K562 (cell line): ENCODE measurements around the gene SELL. TPM values are rescaled to one million over a fixed set of nuclear protein-coding genes. Genes with fewer than 3 reads are reported as not detected.

Experiments
- MAFG ChIP-seq: fragments of 450-650 bp; conservative IDR thresholded peaks from 2 replicates; pipeline ENCODE4 v1.6.1; 2016; ENCODE audit warnings: missing genetic modification characterization, missing compliant biosample characterization
- polyA plus RNA-seq, 8 experiments: library from polyadenylated mRNA; depleted of rRNA in 4 of 8; stranded (reverse) in 5 of 8; unstranded in 3 of 8; fragments of >200 nt; fragmentation: Nextera tagmentation in 2 of 8; fragmentation: Illumina TruSeq in 1 of 8; extraction: Ambion mirVana in 2 of 8; extraction: Trizol in 1 of 8; gene quantifications; 2 replicates each; pipeline versions ENCODE4 v1.2.1 to v1.2.3, GENCODE V29; 2011 to 2014; ENCODE audit warnings: inconsistent platforms in 1 of 8, missing spikeins in 1 of 8
- total RNA-seq, 7 experiments: library from RNA; depleted of rRNA in 6 of 7; stranded (reverse); fragments of >200 nt in 6 of 7; fragmentation: Illumina TruSeq in 2 of 7; extraction: Trizol in 2 of 7; gene quantifications; 2 replicates each; pipeline versions ENCODE4 v1.2.1 to v1.2.3, GENCODE V29; 2011 to 2021; ENCODE audit warnings: low replicate concordance in 1 of 7

The SELL gene
- total and polyA plus RNA-seq, 9 of the 15 experiments (the other 6 are each of a cell fraction or from before 2014, with no cell fraction given) = 0.51 TPM; not detected in 8

DNA sequence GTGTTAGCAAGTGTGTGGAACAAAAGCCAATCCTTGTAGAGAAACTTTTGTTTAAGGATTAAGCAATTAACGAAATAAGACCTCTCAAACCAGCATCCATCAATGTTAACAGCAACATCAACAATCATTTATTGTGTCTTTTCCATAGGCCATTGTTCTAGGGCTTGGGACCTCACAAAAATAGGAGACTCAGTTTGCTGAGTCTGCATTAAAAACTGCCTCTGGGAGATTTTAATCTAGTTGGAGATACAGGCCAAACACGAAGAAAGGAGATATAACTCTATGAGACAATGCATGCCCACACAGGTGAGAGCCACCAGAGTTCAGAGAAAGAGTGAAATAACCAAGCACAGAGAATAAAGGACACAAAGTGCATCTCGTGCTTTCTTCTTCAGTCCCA is 67.1 kb downstream of the SELL start (continued):
- TF ChIP-seq MAFG (tag) = peak; percentile 80

Other genes starting within 250 kb of the SELL start
- 14.4 and 18.4 TPM in 2 replicates for gene SLC19A2, start 225.7 kb downstream of the SELL start, total RNA-seq (2014; rRNA removed)
- gene SLC19A2, start 225.7 kb downstream of the SELL start, total RNA-seq (2014; rRNA removed; fragmentation: Illumina TruSeq; extraction: Trizol) = 28.9 and 30.9 TPM in 2 replicates
- 17.9 and 19.5 TPM in 2 replicates for gene SLC19A2, start 225.7 kb downstream of the SELL start, total RNA-seq (2015; rRNA removed; fragmentation: Illumina TruSeq; extraction: Trizol)
- gene SLC19A2, start 225.7 kb downstream of the SELL start, total RNA-seq (2021) = 18.0 TPM in 2 replicates
- 37.9 and 42.8 TPM in 2 replicates for gene SLC19A2, start 225.7 kb downstream of the SELL start, polyA plus RNA-seq (2011; rRNA removed)
- gene SLC19A2, start 225.7 kb downstream of the SELL start, polyA plus RNA-seq (2014; fragmentation: Illumina TruSeq; extraction: Trizol) = 17.6 and 20.0 TPM in 2 replicates
- gene SLC19A2, start 225.7 kb downstream of the SELL start, polyA plus RNA-seq (2014; fragmentation: Nextera tagmentation; extraction: Ambion mirVana) = 1 to 10 TPM; 7.4 to 8.9 TPM
- 19.2 and 19.4 TPM in 2 replicates for gene SLC19A2, start 225.7 kb downstream of the SELL start, polyA plus RNA-seq (2014; rRNA removed)
- gene F5, start 125.1 kb downstream of the SELL start, total RNA-seq (2014; rRNA removed) = not detected in 2 replicates
- not detected in 2 replicates for gene F5, start 125.1 kb downstream of the SELL start, total RNA-seq (2014; rRNA removed; fragmentation: Illumina TruSeq; extraction: Trizol)
- gene F5, start 125.1 kb downstream of the SELL start, total RNA-seq (2015; rRNA removed; fragmentation: Illumina TruSeq; extraction: Trizol) = not detected in 2 replicates
- gene F5, start 125.1 kb downstream of the SELL start, total RNA-seq (2021) = 0.07 and 0.13 TPM in 2 replicates
- not detected in 2 replicates for gene F5, start 125.1 kb downstream of the SELL start, polyA plus RNA-seq (2011; rRNA removed)
- not detected in 2 replicates for gene F5, start 125.1 kb downstream of the SELL start, polyA plus RNA-seq (2014; fragmentation: Illumina TruSeq; extraction: Trizol)
- not detected for gene F5, start 125.1 kb downstream of the SELL start, polyA plus RNA-seq (2014; fragmentation: Nextera tagmentation; extraction: Ambion mirVana)
- 0.03 TPM in 1 of 2 replicates, not detected in the other for gene F5, start 125.1 kb downstream of the SELL start, polyA plus RNA-seq (2014; rRNA removed)
- not detected in 2 replicates for gene SELP, start 81.5 kb downstream of the SELL start, total RNA-seq (2014; rRNA removed)
- not detected in 2 replicates for gene SELP, start 81.5 kb downstream of the SELL start, total RNA-seq (2014; rRNA removed; fragmentation: Illumina TruSeq; extraction: Trizol)
- not detected in 2 replicates for gene SELP, start 81.5 kb downstream of the SELL start, total RNA-seq (2015; rRNA removed; fragmentation: Illumina TruSeq; extraction: Trizol)
- not detected in 2 replicates for gene SELP, start 81.5 kb downstream of the SELL start, total RNA-seq (2021)
- gene SELP, start 81.5 kb downstream of the SELL start, polyA plus RNA-seq (2011; rRNA removed) = not detected in 2 replicates
- not detected in 2 replicates for gene SELP, start 81.5 kb downstream of the SELL start, polyA plus RNA-seq (2014; fragmentation: Illumina TruSeq; extraction: Trizol)
- gene SELP, start 81.5 kb downstream of the SELL start, polyA plus RNA-seq (2014; fragmentation: Nextera tagmentation; extraction: Ambion mirVana) = not detected
- gene SELP, start 81.5 kb downstream of the SELL start, polyA plus RNA-seq (2014; rRNA removed) = not detected in 2 replicates
- not detected in 2 replicates for gene SELE, start 22.5 kb upstream of the SELL start, total RNA-seq (2014; rRNA removed)
- not detected in 2 replicates for gene SELE, start 22.5 kb upstream of the SELL start, total RNA-seq (2014; rRNA removed; fragmentation: Illumina TruSeq; extraction: Trizol)
- not detected in 2 replicates for gene SELE, start 22.5 kb upstream of the SELL start, total RNA-seq (2015; rRNA removed; fragmentation: Illumina TruSeq; extraction: Trizol)
- gene SELE, start 22.5 kb upstream of the SELL start, total RNA-seq (2021) = not detected in 2 replicates
- gene SELE, start 22.5 kb upstream of the SELL start, polyA plus RNA-seq (2011; rRNA removed) = not detected in 2 replicates
- not detected in 2 replicates for gene SELE, start 22.5 kb upstream of the SELL start, polyA plus RNA-seq (2014; fragmentation: Illumina TruSeq; extraction: Trizol)
- gene SELE, start 22.5 kb upstream of the SELL start, polyA plus RNA-seq (2014; fragmentation: Nextera tagmentation; extraction: Ambion mirVana) = under 1 TPM in 1 of 2 experiments, not detected in 1; 0.08 TPM
- gene SELE, start 22.5 kb upstream of the SELL start, polyA plus RNA-seq (2014; rRNA removed) = not detected in 2 replicates
- 9.5 TPM in 2 replicates for gene METTL18, start 83.3 kb upstream of the SELL start, total RNA-seq (2014; rRNA removed)
- gene METTL18, start 83.3 kb upstream of the SELL start, total RNA-seq (2014; rRNA removed; fragmentation: Illumina TruSeq; extraction: Trizol) = 20.8 and 23.5 TPM in 2 replicates
- gene METTL18, start 83.3 kb upstream of the SELL start, total RNA-seq (2015; rRNA removed; fragmentation: Illumina TruSeq; extraction: Trizol) = 12.9 and 14.7 TPM in 2 replicates
- gene METTL18, start 83.3 kb upstream of the SELL start, total RNA-seq (2021) = 9.9 and 11.7 TPM in 2 replicates
- gene METTL18, start 83.3 kb upstream of the SELL start, polyA plus RNA-seq (2011; rRNA removed) = 10.7 and 16.5 TPM in 2 replicates
- gene METTL18, start 83.3 kb upstream of the SELL start, polyA plus RNA-seq (2014; fragmentation: Illumina TruSeq; extraction: Trizol) = 10.6 and 13.4 TPM in 2 replicates
- 10 to 100 TPM; 36.4 to 40.2 TPM for gene METTL18, start 83.3 kb upstream of the SELL start, polyA plus RNA-seq (2014; fragmentation: Nextera tagmentation; extraction: Ambion mirVana)
- gene METTL18, start 83.3 kb upstream of the SELL start, polyA plus RNA-seq (2014; rRNA removed) = 12.7 and 12.8 TPM in 2 replicates
- gene SCYL3, start 182.3 kb upstream of the SELL start, total RNA-seq (2014; rRNA removed) = 4.4 and 5.5 TPM in 2 replicates
- 8.2 and 8.7 TPM in 2 replicates for gene SCYL3, start 182.3 kb upstream of the SELL start, total RNA-seq (2014; rRNA removed; fragmentation: Illumina TruSeq; extraction: Trizol)
- gene SCYL3, start 182.3 kb upstream of the SELL start, total RNA-seq (2015; rRNA removed; fragmentation: Illumina TruSeq; extraction: Trizol) = 6.6 and 7.9 TPM in 2 replicates
- gene SCYL3, start 182.3 kb upstream of the SELL start, total RNA-seq (2021) = 7.4 and 7.5 TPM in 2 replicates
- gene SCYL3, start 182.3 kb upstream of the SELL start, polyA plus RNA-seq (2011; rRNA removed) = 9.6 and 11.4 TPM in 2 replicates
- gene SCYL3, start 182.3 kb upstream of the SELL start, polyA plus RNA-seq (2014; fragmentation: Illumina TruSeq; extraction: Trizol) = 6.4 and 6.8 TPM in 2 replicates
- gene SCYL3, start 182.3 kb upstream of the SELL start, polyA plus RNA-seq (2014; fragmentation: Nextera tagmentation; extraction: Ambion mirVana) = 1 to 10 TPM; 3.6 to 5.7 TPM
- 4.4 and 7.1 TPM in 2 replicates for gene SCYL3, start 182.3 kb upstream of the SELL start, polyA plus RNA-seq (2014; rRNA removed)